GM13976 (cell line): Measurements from ENCODE around the gene GM2A.
A peak's percentile ranks its signal among the peaks of the same experiment; 100 is the strongest.

ENCODE experiments used
- DNase-seq: peaks from one replicate; pipeline ENCODE4 v3.0.0; 2012; ENCODE audit warnings: low spot score
- CTCF ChIP-seq: IDR thresholded peaks from 2 replicates; pipeline ENCODE4 v1.5.1; 2012; ENCODE audit warnings: borderline replicate concordance, mild to moderate bottlenecking; ENCODE audit not compliant: insufficient read depth; ENCODE audit errors: extremely low read depth, missing control alignments, control extremely low read depth
- in situ Hi-C: fragments of 300-500 bp; cut with MboI; formaldehyde crosslinking; loops from one replicate; pipeline ENCODE4 v1.12.0; 2022; ENCODE audit warnings: low sequenced_read_pairs, mixed read lengths, inconsistent platforms; ENCODE audit not compliant: unreplicated experiment

Gene GM2A

GRCh38 chr5:151264113-151264512, 11.1 kb downstream of the GM2A start:
- in situ Hi-C loops, result no loop called here
- no peak for TF ChIP-seq CTCF
- DNase-seq, result no peak

GRCh38 chr5:151267491-151268260, 14.7 kb downstream of the GM2A start:
- DNase-seq, result no peak

GRCh38 chr5:151270599-151270998, 17.6 kb downstream of the GM2A start:
- TF ChIP-seq CTCF, result no peak
- in situ Hi-C loops, result no loop called here
- DNase-seq, result peak; percentile 68

More at GRCh38 chr5:151267491-151268260, 14.7 kb downstream of the GM2A start:
- in situ Hi-C loops, result no loop called here
- no peak for TF ChIP-seq CTCF

- no peak for TF ChIP-seq CTCF
- DNase-seq, result no peak
- in situ Hi-C loops, result no loop called here
Measured at GRCh38 chr5:151271336-151271735, 18.4 kb downstream of the GM2A start.

GRCh38 chr5:151274666-151275065, 21.7 kb downstream of the GM2A start:
- no peak for DNase-seq
- in situ Hi-C loops, result no loop called here
- TF ChIP-seq CTCF, result no peak

- no peak for TF ChIP-seq CTCF
- in situ Hi-C loops, result no loop called here
- no peak for DNase-seq
Measured at GRCh38 chr5:151275803-151276202, 22.8 kb downstream of the GM2A start.
